ENCODE results near the gene NOX5.

- TF ChIP-seq, protein P1, sequence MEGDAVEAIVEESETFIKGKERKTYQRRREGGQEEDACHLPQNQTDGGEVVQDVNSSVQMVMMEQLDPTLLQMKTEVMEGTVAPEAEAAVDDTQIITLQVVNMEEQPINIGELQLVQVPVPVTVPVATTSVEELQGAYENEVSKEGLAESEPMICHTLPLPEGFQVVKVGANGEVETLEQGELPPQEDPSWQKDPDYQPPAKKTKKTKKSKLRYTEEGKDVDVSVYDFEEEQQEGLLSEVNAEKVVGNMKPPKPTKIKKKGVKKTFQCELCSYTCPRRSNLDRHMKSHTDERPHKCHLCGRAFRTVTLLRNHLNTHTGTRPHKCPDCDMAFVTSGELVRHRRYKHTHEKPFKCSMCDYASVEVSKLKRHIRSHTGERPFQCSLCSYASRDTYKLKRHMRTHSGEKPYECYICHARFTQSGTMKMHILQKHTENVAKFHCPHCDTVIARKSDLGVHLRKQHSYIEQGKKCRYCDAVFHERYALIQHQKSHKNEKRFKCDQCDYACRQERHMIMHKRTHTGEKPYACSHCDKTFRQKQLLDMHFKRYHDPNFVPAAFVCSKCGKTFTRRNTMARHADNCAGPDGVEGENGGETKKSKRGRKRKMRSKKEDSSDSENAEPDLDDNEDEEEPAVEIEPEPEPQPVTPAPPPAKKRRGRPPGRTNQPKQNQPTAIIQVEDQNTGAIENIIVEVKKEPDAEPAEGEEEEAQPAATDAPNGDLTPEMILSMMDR (IDR thresholded peaks at IDR 0.05) = no peak
- TF ChIP-seq POLR2A (IDR thresholded peaks at IDR 0.05) = no peak
Observed at GRCh38 chr15:69061414-69061842, 46.9 kb downstream of the NOX5 start.

All from body of pancreas (tissue), 4 donors.